Sigmoid colon (tissue), 7 donors: Measurements from ENCODE around the gene DICER1. TPM values are rescaled to one million over a fixed set of nuclear protein-coding genes. Genes with fewer than 3 reads are reported as not detected.

Experiments
- DNase-seq: peaks from one replicate; pipeline ENCODE4 v3.0.0-alpha.2; 2019
- H3K27ac ChIP-seq, 4 donors: fragments of 200-600 bp; sonication (generic); one replicate each; pipeline ENCODE4 v1.5.1; 2016 to 2019; ENCODE audit warnings: mild to moderate bottlenecking in 1 of 4
- H3K27me3 ChIP-seq, 3 donors: fragments of 200-600 bp; sonication (generic); one replicate each; pipeline ENCODE4 v1.5.1; 2019; ENCODE audit warnings: mild to moderate bottlenecking in 1 of 3
- H3K36me3 ChIP-seq, 4 donors: fragments of 200-600 bp; sonication (generic); one replicate each; pipeline ENCODE4 v1.5.1; 2016 to 2019
- H3K4me1 ChIP-seq, 4 donors: fragments of 200-600 bp; sonication (generic); one replicate each; pipeline ENCODE4 v1.5.1; 2017 to 2019
- H3K4me3 ChIP-seq, 4 donors: fragments of 200-600 bp; sonication (generic); one replicate each; pipeline ENCODE4 v1.5.1; 2017 to 2019; ENCODE audit warnings: mild to moderate bottlenecking in 2 of 4, moderate library complexity in 1 of 4
- H3K9me3 ChIP-seq, 4 donors: fragments of 200-600 bp in 3 of 4; sonication (generic) in 3 of 4; one replicate each; pipeline versions ENCODE4 v1.5.1 to v1.6.1; 2013 to 2019
- CTCF ChIP-seq, 4 experiments: fragments of 450-650 bp in 3 of 4; fragments of 200-600 bp in 1 of 4; IDR thresholded peaks; one replicate each; pipeline ENCODE4 v1.5.1; 2016 to 2019; ENCODE audit warnings: antibody characterized with exemption in 4 of 4, mild to moderate bottlenecking in 3 of 4, moderate library complexity in 2 of 4
- EP300 ChIP-seq, 4 donors: sonication (generic); formaldehyde crosslinking; IDR thresholded peaks; one replicate each; pipeline ENCODE4 v1.6.1; 2017; ENCODE audit warnings: antibody characterized with exemption in 4 of 4
- POLR2A ChIP-seq, 2 donors: fragments of 450-650 bp; IDR thresholded peaks; one replicate each; pipeline ENCODE4 v1.6.1; 2016; ENCODE audit warnings: antibody characterized with exemption in 2 of 2, mild to moderate bottlenecking in 2 of 2, moderate library complexity in 2 of 2
- POLR2AphosphoS5 ChIP-seq, 4 donors: sonication (generic); formaldehyde crosslinking; IDR thresholded peaks; one replicate each; pipeline ENCODE4 v1.6.1; 2017; ENCODE audit warnings: antibody characterized with exemption in 4 of 4
- WGBS, 2 donors: extraction: QIAGEN DNeasy Blood & Tissue Kit; methylation state at CpG; one replicate each; pipeline ENCODE4 v1.1.7; 2013; 5-methylcytosine and 5-hydroxymethylcytosine counted together
- intact Hi-C: fragments of 100-400 bp; cut with DNase I; formaldehyde crosslinking; loops from one replicate; pipeline ENCODE4 v1.15.1; 2023
- polyA plus RNA-seq, 3 donors: library from polyadenylated mRNA; stranded (reverse); fragments of 200-250 nt; gene quantifications; one replicate each; pipeline ENCODE4 v1.2.3, GENCODE V29; 2013
- total RNA-seq, 4 donors: library from RNA; depleted of rRNA; stranded (reverse); fragments of >200 nt; gene quantifications; one replicate each; pipeline ENCODE4 v1.1.0, GENCODE V29; 2016
- donor health status: healthy with polysubstance abuse.
- donor health status: Bipolar disorder and iron deficiency.
- donor health status: healthy.

The DICER1 gene
- total and polyA plus RNA-seq, 7 donors = 6.0 to 77.0 (median 44.9) TPM

DNA sequence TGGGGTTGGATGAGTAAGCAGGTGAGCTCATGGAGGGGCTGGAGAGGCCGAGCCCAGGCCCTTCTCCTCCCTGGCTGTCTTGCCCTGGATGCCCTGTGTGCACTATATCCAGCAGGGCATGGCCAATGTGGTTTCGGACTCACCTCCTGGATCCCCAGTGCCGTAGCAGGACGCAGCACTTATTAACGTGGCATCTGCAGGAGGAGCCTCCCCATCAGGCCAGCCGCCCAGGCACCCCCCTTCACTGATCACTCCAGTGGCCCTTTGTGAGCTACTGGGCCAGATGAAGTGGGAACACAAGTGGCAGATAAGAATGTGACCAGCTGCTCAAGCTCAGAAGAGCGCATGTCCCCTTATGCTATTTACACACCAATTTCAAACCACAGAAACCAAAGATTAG is 43.1 kb upstream of the DICER1 start:
- TF ChIP-seq EP300 (IDR thresholded peaks at IDR 0.05) (no peak), POLR2AphosphoS5 (IDR thresholded peaks at IDR 0.05) (no peak), CTCF (IDR thresholded peaks at IDR 0.05) (no peak), POLR2A (IDR thresholded peaks at IDR 0.05) (no peak)
- intact Hi-C loops = no loop called here
- no peak overlapping the region for H3K27ac ChIP-seq
- H3K36me3 ChIP-seq = peaks cover 0 to 5% (median 0%) of the 10 kb centered on the region in 4 donors
- H3K4me3 ChIP-seq = no peak overlapping the region
- DNase-seq = no peak
- peaks cover 0 to 7% (median 0%) of the 10 kb centered on the region in 4 donors for H3K9me3 ChIP-seq
- WGBS, 2 donors = 91 to 93% methylated on average over 7 of the region's 7 CpGs
- no peaks in the 10 kb centered on the region for H3K4me1 ChIP-seq
- no peaks in the 10 kb centered on the region for H3K27me3 ChIP-seq

- 87 to 90% methylated on average over 8 of the region's 8 CpGs for WGBS, 2 donors
- Histone ChIP-seq H3K4me3 (no peak overlapping the region), H3K27ac (no peak overlapping the region), H3K27me3 (no peaks in the 10 kb centered on the region), H3K9me3 (peaks cover 0 to 2% (median 0%) of the 10 kb centered on the region in 4 donors), H3K36me3 (peaks cover 0 to 5% (median 0%) of the 10 kb centered on the region in 4 donors), H3K4me1 (no peaks in the 10 kb centered on the region)
- DNase-seq = no peak
- TF ChIP-seq POLR2A (IDR thresholded peaks at IDR 0.05) = no peak
- no peak for TF ChIP-seq POLR2AphosphoS5 (IDR thresholded peaks at IDR 0.05)
- no peak for TF ChIP-seq CTCF (IDR thresholded peaks at IDR 0.05)
- no peak for TF ChIP-seq EP300 (IDR thresholded peaks at IDR 0.05)
- intact Hi-C loops = no loop called here
Observed at GRCh38 chr14:95199298-95199983, 42.1 kb upstream of the DICER1 start.

- Histone ChIP-seq H3K4me3 (no peak overlapping the region), H3K27me3 (no peaks in the 10 kb centered on the region), H3K4me1 (no peaks in the 10 kb centered on the region), H3K27ac (no peak overlapping the region), H3K9me3 (no peaks in the 10 kb centered on the region), H3K36me3 (no peaks in the 10 kb centered on the region)
- TF ChIP-seq POLR2A (IDR thresholded peaks at IDR 0.05) = no peak
- no peak for TF ChIP-seq CTCF (IDR thresholded peaks at IDR 0.05)
- no peak for TF ChIP-seq EP300 (IDR thresholded peaks at IDR 0.05)
- TF ChIP-seq POLR2AphosphoS5 (IDR thresholded peaks at IDR 0.05) = no peak
- no peak for DNase-seq
- WGBS, 2 donors = 92 to 94% methylated on average over 9 of the region's 9 CpGs
- intact Hi-C loops = no loop called here
Observed at GRCh38 chr14:95198320-95198719, 41.0 kb upstream of the DICER1 start.

- Histone ChIP-seq H3K36me3 (no peaks in the 10 kb centered on the region), H3K4me1 (no peaks in the 10 kb centered on the region), H3K27ac (no peak overlapping the region), H3K4me3 (no peak overlapping the region), H3K27me3 (no peaks in the 10 kb centered on the region), H3K9me3 (no peaks in the 10 kb centered on the region)
- no peak for TF ChIP-seq POLR2A (IDR thresholded peaks at IDR 0.05)
- no peak for TF ChIP-seq POLR2AphosphoS5 (IDR thresholded peaks at IDR 0.05)
- no peak for TF ChIP-seq CTCF (IDR thresholded peaks at IDR 0.05)
- no peak for TF ChIP-seq EP300 (IDR thresholded peaks at IDR 0.05)
- WGBS, 2 donors = 22 to 74% methylated on average over 8 of the region's 8 CpGs
- DNase-seq = no peak
- intact Hi-C loops = no loop called here
Observed at GRCh38 chr14:95197551-95197950, 40.2 kb upstream of the DICER1 start.
